ENCODE results near the gene C17orf107.
"Not testable (repeated sequence)": the region's sequence is repeated elsewhere in the genome, so short reads cannot be mapped to it uniquely, and the experiment has no call there.

The C17orf107 gene

GRCh38 chr17:4901108-4901647, 1.8 kb downstream of the C17orf107 start:
- no peak for DNase-seq

GRCh38 chr17:4901648-4902344, 2.5 kb downstream of the C17orf107 start:
- DNase-seq, result no peak

- no peak for DNase-seq
Observed at GRCh38 chr17:4902540-4902939, 3.2 kb downstream of the C17orf107 start.

GRCh38 chr17:4903051-4903818, 3.9 kb downstream of the C17orf107 start, which contains the start of gene CHRNE:
CHRNE (minus strand) TSS chr17:4903098; CDS start chr17:4903063, 35 bp downstream.
- peak; percentile 66 for DNase-seq

GRCh38 chr17:4906642-4907041, 7.3 kb downstream of the C17orf107 start:
- DNase-seq, result not testable (repeated sequence)

- DNase-seq, result no peak
Observed at GRCh38 chr17:4908301-4908700, 9.0 kb downstream of the C17orf107 start.

GRCh38 chr17:4908711-4909496, 9.6 kb downstream of the C17orf107 start:
- DNase-seq, result peak; percentile 59

- DNase-seq, result no peak
Observed at GRCh38 chr17:4913994-4914393, 14.7 kb downstream of the C17orf107 start.

- not testable (repeated sequence) for DNase-seq
Observed at GRCh38 chr17:4914551-4914950, 15.2 kb downstream of the C17orf107 start.

- DNase-seq, result no peak
Observed at GRCh38 chr17:4919511-4920047, 20.2 kb downstream of the C17orf107 start.

GRCh38 chr17:4920351-4921048, 21.2 kb downstream of the C17orf107 start:
- DNase-seq, result no peak

- no peak for DNase-seq
Observed at GRCh38 chr17:4921320-4921719, 22.0 kb downstream of the C17orf107 start.

- not testable (repeated sequence) for DNase-seq
Observed at GRCh38 chr17:4926577-4927335, 27.4 kb downstream of the C17orf107 start.

GRCh38 chr17:4928881-4929280, 29.5 kb downstream of the C17orf107 start:
- no peak for DNase-seq

- no peak for DNase-seq
Observed at GRCh38 chr17:4931963-4932362, 32.6 kb downstream of the C17orf107 start, which contains the start of gene GP1BA. GP1BA (plus strand) TSS chr17:4932277; CDS start chr17:4932605, 328 bp downstream.

GRCh38 chr17:4932756-4933155, 33.4 kb downstream of the C17orf107 start:
- no peak for DNase-seq

- no peak for DNase-seq
Observed at GRCh38 chr17:4933646-4934045, 34.3 kb downstream of the C17orf107 start.

GRCh38 chr17:4934173-4934979, 35.0 kb downstream of the C17orf107 start:
- no peak for DNase-seq

GRCh38 chr17:4935650-4936049, 36.3 kb downstream of the C17orf107 start:
- no peak for DNase-seq

GRCh38 chr17:4936436-4936835, 37.1 kb downstream of the C17orf107 start:
- DNase-seq, result no peak
